ENCODE results near the gene ZNF311. TPM values are rescaled to one million over a fixed set of nuclear protein-coding genes. Genes with fewer than 3 reads are reported as not detected.

The ZNF311 gene
- total and polyA plus RNA-seq, 8 donors: 1.7 to 8.0 (median 6.0) TPM

DNA sequence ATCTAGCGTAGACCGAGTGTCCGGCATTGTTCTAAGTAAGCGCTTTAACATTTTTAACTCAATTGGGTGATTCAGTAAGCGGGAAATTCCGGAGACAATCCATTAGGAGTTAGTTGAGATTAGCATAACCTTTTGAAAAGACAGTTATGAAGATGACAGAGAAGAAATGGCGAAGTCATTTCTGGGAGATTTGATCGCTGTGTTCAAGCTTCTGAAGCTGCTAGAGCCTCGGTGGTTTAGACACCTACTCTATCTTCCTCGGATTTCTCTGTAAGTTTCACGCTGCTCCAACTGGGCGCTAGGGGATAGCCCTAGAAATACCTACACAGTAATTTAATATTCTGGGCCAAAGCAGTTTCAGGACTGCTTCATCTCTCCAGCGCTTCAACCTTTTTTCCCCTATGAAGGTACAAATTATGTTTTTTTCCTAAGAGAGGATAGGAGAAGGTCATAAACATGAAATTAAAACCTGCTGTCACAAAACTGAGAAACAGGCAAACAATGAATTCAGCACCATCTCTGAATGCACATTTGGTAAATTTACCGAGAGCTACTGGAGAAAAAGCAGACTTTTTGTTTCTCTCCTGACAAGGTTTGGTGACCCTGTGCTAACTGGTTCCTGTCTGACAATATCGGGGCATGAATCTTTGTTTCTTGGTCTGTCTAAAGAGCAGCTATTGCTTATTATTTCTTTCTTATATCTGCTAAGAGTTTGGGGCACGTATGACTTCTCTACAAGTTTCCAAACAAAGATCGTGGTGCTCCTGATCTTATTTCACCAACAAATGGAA is 22.4 kb downstream of the ZNF311 start:
- no peaks in the 10 kb centered on the region for H3K36me3 ChIP-seq
- H3K27ac ChIP-seq: peak overlapping the region; percentile 42 to 57
- peaks cover 0 to 29% of the 10 kb centered on the region in 2 donors for H3K4me1 ChIP-seq
- ATAC-seq: peak; percentile 45
- peak in 2 of 4 donors; percentile 65 to 80 for DNase-seq
- H3K4me3 ChIP-seq: peak overlapping the region; percentile 35 to 43
- TF ChIP-seq, protein P1, sequence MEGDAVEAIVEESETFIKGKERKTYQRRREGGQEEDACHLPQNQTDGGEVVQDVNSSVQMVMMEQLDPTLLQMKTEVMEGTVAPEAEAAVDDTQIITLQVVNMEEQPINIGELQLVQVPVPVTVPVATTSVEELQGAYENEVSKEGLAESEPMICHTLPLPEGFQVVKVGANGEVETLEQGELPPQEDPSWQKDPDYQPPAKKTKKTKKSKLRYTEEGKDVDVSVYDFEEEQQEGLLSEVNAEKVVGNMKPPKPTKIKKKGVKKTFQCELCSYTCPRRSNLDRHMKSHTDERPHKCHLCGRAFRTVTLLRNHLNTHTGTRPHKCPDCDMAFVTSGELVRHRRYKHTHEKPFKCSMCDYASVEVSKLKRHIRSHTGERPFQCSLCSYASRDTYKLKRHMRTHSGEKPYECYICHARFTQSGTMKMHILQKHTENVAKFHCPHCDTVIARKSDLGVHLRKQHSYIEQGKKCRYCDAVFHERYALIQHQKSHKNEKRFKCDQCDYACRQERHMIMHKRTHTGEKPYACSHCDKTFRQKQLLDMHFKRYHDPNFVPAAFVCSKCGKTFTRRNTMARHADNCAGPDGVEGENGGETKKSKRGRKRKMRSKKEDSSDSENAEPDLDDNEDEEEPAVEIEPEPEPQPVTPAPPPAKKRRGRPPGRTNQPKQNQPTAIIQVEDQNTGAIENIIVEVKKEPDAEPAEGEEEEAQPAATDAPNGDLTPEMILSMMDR (IDR thresholded peaks at IDR 0.05): no peak
- peaks cover 8 to 10% of the 10 kb centered on the region in 2 donors for H3K27me3 ChIP-seq
- intact Hi-C loops (cut with DNase I): no loop called here
- no peaks in the 10 kb centered on the region for H3K9me3 ChIP-seq

- intact Hi-C loops (cut with DNase I): no loop called here
- no peaks in the 10 kb centered on the region for H3K9me3 ChIP-seq
Measured at GRCh38 chr6:28981833-28982475, 23.2 kb downstream of the ZNF311 start.

GRCh38 chr6:28981431-28981832 is 23.7 kb downstream of the ZNF311 start:
- Histone ChIP-seq H3K27ac (peak overlapping the region; percentile 42 to 57), H3K36me3 (no peaks in the 10 kb centered on the region), H3K27me3 (peaks cover 10 to 15% of the 10 kb centered on the region in 2 donors), H3K4me1 (peaks cover 0 to 36% of the 10 kb centered on the region in 2 donors), H3K4me3 (peak overlapping the region; percentile 35 to 43), H3K9me3 (no peaks in the 10 kb centered on the region)
- TF ChIP-seq, protein P1 (IDR thresholded peaks at IDR 0.05): no peak
- ATAC-seq (peak; percentile 36), DNase-seq (peak in 3 of 4 donors; percentile 53 to 80 (median 75))
- intact Hi-C loops (cut with DNase I): no loop called here

More at GRCh38 chr6:28981833-28982475, 23.2 kb downstream of the ZNF311 start:
- H3K4me3 ChIP-seq: peak overlapping the region; percentile 35 to 43
- peak overlapping the region; percentile 42 to 57 for H3K27ac ChIP-seq
- peaks cover 10 to 14% of the 10 kb centered on the region in 2 donors for H3K27me3 ChIP-seq
- ATAC-seq (peak; percentile 67), DNase-seq (peak in 3 of 4 donors; percentile 80 to 93 (median 90))
- H3K4me1 ChIP-seq: peaks cover 0 to 34% of the 10 kb centered on the region in 2 donors
- TF ChIP-seq, protein P1 (IDR thresholded peaks at IDR 0.05): no peak
- H3K36me3 ChIP-seq: no peaks in the 10 kb centered on the region

DNA sequence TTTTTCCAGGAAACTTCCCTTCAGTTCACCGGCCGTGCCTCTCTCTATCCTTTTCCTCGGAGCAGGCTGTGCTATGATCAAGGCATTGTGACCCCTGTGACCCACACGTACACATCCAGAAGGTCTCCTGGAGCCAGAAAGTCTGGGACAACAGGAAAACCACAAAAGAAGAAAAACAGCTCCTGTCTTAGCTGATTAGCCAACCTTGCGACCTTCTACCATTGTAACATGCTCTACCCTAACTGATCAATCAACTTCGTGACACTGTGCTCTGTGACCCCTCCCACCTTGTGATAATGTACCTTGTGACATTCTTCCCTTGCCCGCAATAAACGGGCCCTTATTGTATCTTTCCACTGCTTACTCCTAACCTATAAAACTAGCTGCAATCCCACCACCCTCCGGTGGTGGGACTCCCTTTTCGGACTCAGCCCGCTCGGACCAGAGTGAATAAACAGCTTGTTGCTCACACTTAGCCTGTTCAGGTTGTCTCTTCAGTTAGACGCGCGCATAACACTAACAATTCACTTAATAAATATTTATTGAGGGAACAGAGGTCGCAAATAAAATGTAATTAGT is 24.2 kb downstream of the ZNF311 start:
- H3K9me3 ChIP-seq: no peaks in the 10 kb centered on the region
- peaks cover 0 to 35% of the 10 kb centered on the region in 2 donors for H3K4me1 ChIP-seq
- DNase-seq (peak in 2 of 4 donors; percentile 69 to 87), ATAC-seq (peak; percentile 54)
- intact Hi-C loops (cut with DNase I): no loop called here
- TF ChIP-seq, protein P1 (IDR thresholded peaks at IDR 0.05): peak in 1 of 2 donors; percentile 22
- no peaks in the 10 kb centered on the region for H3K36me3 ChIP-seq
- peak overlapping the region; percentile 35 to 43 for H3K4me3 ChIP-seq
- peaks cover 10 to 15% of the 10 kb centered on the region in 2 donors for H3K27me3 ChIP-seq
- peak overlapping the region; percentile 42 to 57 for H3K27ac ChIP-seq

Data from left lung (tissue), 10 donors.